GM10266 (cell line): Measurements from ENCODE around the gene CCSER2.
"Not testable (repeated sequence)": the region's sequence is repeated elsewhere in the genome, so short reads cannot be mapped to it uniquely, and the experiment has no call there.

Experiments
- DNase-seq: peaks from one replicate; pipeline ENCODE4 v3.0.0; 2012; ENCODE audit errors: extremely low spot score
- CTCF ChIP-seq: IDR thresholded peaks from 2 replicates; pipeline ENCODE4 v1.5.1; 2012; ENCODE audit warnings: mild to moderate bottlenecking, low read depth; ENCODE audit not compliant: control insufficient read depth, insufficient read depth; ENCODE audit errors: missing control alignments

CCSER2 gene

GRCh38 chr10:84317174-84317573 is 11.2 kb upstream of the CCSER2 start:
- no peak for TF ChIP-seq CTCF

GRCh38 chr10:84321902-84322301 is 6.5 kb upstream of the CCSER2 start:
- no peak for DNase-seq
- no peak for TF ChIP-seq CTCF

More at GRCh38 chr10:84317174-84317573, 11.2 kb upstream of the CCSER2 start:
- DNase-seq: no peak

GRCh38 chr10:84323566-84323965 is 4.8 kb upstream of the CCSER2 start:
- DNase-seq: not testable (repeated sequence)

- DNase-seq: not testable (repeated sequence)
These were observed 1.4 kb upstream of the CCSER2 start for GRCh38 chr10:84326995-84327394.

- peak; percentile 47 for DNase-seq
- TF ChIP-seq CTCF: no peak
These were observed 815 bp downstream of the CCSER2 start for GRCh38 chr10:84329196-84329611.

- TF ChIP-seq CTCF: no peak
- DNase-seq: no peak
These were observed 1.7 kb downstream of the CCSER2 start for GRCh38 chr10:84329986-84330651.

- DNase-seq: no peak
- TF ChIP-seq CTCF: no peak
These were observed 2.7 kb downstream of the CCSER2 start for GRCh38 chr10:84331091-84331490.

- peak; percentile 57 for DNase-seq
- TF ChIP-seq CTCF: no peak
These were observed 5.6 kb downstream of the CCSER2 start for GRCh38 chr10:84333864-84334451.
